Mesenchymal stem cell (in vitro differentiated cells and primary cell): ENCODE results near the gene AP5Z1. TPM values are rescaled to one million over a fixed set of nuclear protein-coding genes. Genes with fewer than 3 reads are reported as not detected.

Experiments
- DNase-seq: peaks from one replicate; pipeline ENCODE4 v3.0.0-alpha.2; 2013
- H2AFZ ChIP-seq: one replicate; pipeline ENCODE4 v1.6.1; 2013; ENCODE audit warnings: low read depth, mild to moderate bottlenecking, control low read depth, inconsistent platforms, low read length, moderate library complexity
- H2AK5ac ChIP-seq: 2 replicates; pipeline ENCODE4 v1.6.1; 2013; ENCODE audit warnings: low read length, moderate library complexity, mild to moderate bottlenecking, inconsistent platforms; ENCODE audit not compliant: severe bottlenecking
- H2BK120ac ChIP-seq: one replicate; pipeline ENCODE4 v1.6.1; 2013; ENCODE audit warnings: low read depth, mild to moderate bottlenecking, inconsistent platforms, low read length, moderate library complexity
- H2BK12ac ChIP-seq, 2 experiments: one replicate each; pipeline ENCODE4 v1.6.1; 2013; ENCODE audit warnings: inconsistent platforms in 2 of 2, low read length in 2 of 2, mild to moderate bottlenecking in 2 of 2, moderate library complexity in 2 of 2, control low read depth in 1 of 2
- H2BK15ac ChIP-seq: one replicate; pipeline ENCODE4 v1.6.1; 2013; ENCODE audit warnings: mild to moderate bottlenecking, low read depth, inconsistent platforms; ENCODE audit not compliant: poor library complexity, severe bottlenecking
- H2BK5ac ChIP-seq: 2 replicates; pipeline ENCODE4 v1.6.1; 2013; ENCODE audit warnings: low read depth, mild to moderate bottlenecking, low read length, control low read depth, inconsistent platforms; ENCODE audit not compliant: poor library complexity, severe bottlenecking
- H3K14ac ChIP-seq, 2 experiments: one replicate each; pipeline ENCODE4 v1.6.1; 2013; ENCODE audit warnings: inconsistent platforms in 2 of 2, low read length in 2 of 2, control low read depth in 1 of 2, mild to moderate bottlenecking in 1 of 2, moderate library complexity in 1 of 2
- H3K18ac ChIP-seq, 2 experiments: one replicate each; pipeline ENCODE4 v1.6.1; 2013; ENCODE audit warnings: inconsistent platforms in 2 of 2, low read length in 2 of 2, control low read depth in 1 of 2, low read depth in 1 of 2, mild to moderate bottlenecking in 1 of 2
- H3K23ac ChIP-seq, 2 experiments: one replicate each; pipeline ENCODE4 v1.6.1; 2013; ENCODE audit warnings: inconsistent platforms in 2 of 2, low read length in 2 of 2, mild to moderate bottlenecking in 2 of 2, moderate library complexity in 2 of 2, control low read depth in 1 of 2
- H3K27ac ChIP-seq: 2 replicates; pipeline ENCODE4 v1.5.1; 2013; ENCODE audit warnings: mild to moderate bottlenecking, moderate library complexity, low read length, control low read depth, inconsistent platforms; ENCODE audit not compliant: poor library complexity, severe bottlenecking
- H3K27me3 ChIP-seq, 2 experiments: 2 replicates each; pipeline versions ENCODE4 v1.6.1 to v1.7.0; 2013; ENCODE audit warnings: low read length in 2 of 2, mild to moderate bottlenecking in 2 of 2, moderate library complexity in 2 of 2, control low read depth in 1 of 2, inconsistent platforms in 1 of 2; ENCODE audit not compliant: control insufficient read depth in 1 of 2, insufficient read depth in 1 of 2
- H3K36me3 ChIP-seq, 2 experiments: 2 replicates each; pipeline versions ENCODE4 v1.6.1 to v1.7.0; 2013; ENCODE audit warnings: low read length in 2 of 2, control low read depth in 1 of 2, inconsistent platforms in 1 of 2, low read depth in 1 of 2, mild to moderate bottlenecking in 1 of 2; ENCODE audit not compliant: insufficient read depth in 2 of 2, control insufficient read depth in 1 of 2
- H3K4ac ChIP-seq, 2 experiments: one replicate each; pipeline ENCODE4 v1.6.1; 2013; ENCODE audit warnings: inconsistent platforms in 2 of 2, low read length in 2 of 2, mild to moderate bottlenecking in 2 of 2, moderate library complexity in 2 of 2, control low read depth in 1 of 2, low read depth in 1 of 2
- H3K4me1 ChIP-seq: 2 replicates; pipeline ENCODE4 v1.6.1; 2013; ENCODE audit warnings: low read depth, low read length, control low read depth; ENCODE audit not compliant: control insufficient read depth, insufficient read depth
- H3K4me2 ChIP-seq: 2 replicates; pipeline ENCODE4 v1.6.1; 2013; ENCODE audit warnings: low read length, mild to moderate bottlenecking, inconsistent platforms; ENCODE audit not compliant: poor library complexity, severe bottlenecking
- H3K4me3 ChIP-seq, 2 experiments: 2 replicates each; pipeline versions ENCODE4 v1.5.1 to v1.7.0; 2013; ENCODE audit warnings: low read length in 2 of 2, mild to moderate bottlenecking in 2 of 2, control low read depth in 1 of 2, low read depth in 1 of 2; ENCODE audit not compliant: insufficient read depth in 1 of 2
- H3K79me1 ChIP-seq: replicated peaks from 2 replicates; pipeline ENCODE4 v1.6.1; 2013; ENCODE audit warnings: mild to moderate bottlenecking, control low read depth, low read length, inconsistent platforms; ENCODE audit not compliant: poor library complexity, severe bottlenecking
- H3K9ac ChIP-seq: 2 replicates; pipeline ENCODE4 v1.7.0; 2013; ENCODE audit warnings: mild to moderate bottlenecking, low read length, moderate library complexity
- H3K9me3 ChIP-seq: 2 replicates; pipeline ENCODE4 v1.7.0; 2013; ENCODE audit warnings: mild to moderate bottlenecking, low read length; ENCODE audit not compliant: control insufficient read depth
- H4K8ac ChIP-seq: one replicate; pipeline ENCODE4 v1.6.1; 2013; ENCODE audit warnings: inconsistent platforms, mild to moderate bottlenecking, low read length, moderate library complexity
- H4K91ac ChIP-seq: one replicate; pipeline ENCODE4 v1.6.1; 2013; ENCODE audit warnings: mild to moderate bottlenecking, low read length, inconsistent platforms
- WGBS: methylation state at CpG from one replicate; pipeline ENCODE4 v1.1.7; 2013; ENCODE audit warnings: mixed read lengths; 5-methylcytosine and 5-hydroxymethylcytosine counted together
- polyA plus RNA-seq, 2 experiments: library from polyadenylated mRNA; stranded (reverse); fragments of 200-250 nt; gene quantifications; one replicate each; pipeline ENCODE4 v1.2.3, GENCODE V29; 2013

Gene AP5Z1, protein sequence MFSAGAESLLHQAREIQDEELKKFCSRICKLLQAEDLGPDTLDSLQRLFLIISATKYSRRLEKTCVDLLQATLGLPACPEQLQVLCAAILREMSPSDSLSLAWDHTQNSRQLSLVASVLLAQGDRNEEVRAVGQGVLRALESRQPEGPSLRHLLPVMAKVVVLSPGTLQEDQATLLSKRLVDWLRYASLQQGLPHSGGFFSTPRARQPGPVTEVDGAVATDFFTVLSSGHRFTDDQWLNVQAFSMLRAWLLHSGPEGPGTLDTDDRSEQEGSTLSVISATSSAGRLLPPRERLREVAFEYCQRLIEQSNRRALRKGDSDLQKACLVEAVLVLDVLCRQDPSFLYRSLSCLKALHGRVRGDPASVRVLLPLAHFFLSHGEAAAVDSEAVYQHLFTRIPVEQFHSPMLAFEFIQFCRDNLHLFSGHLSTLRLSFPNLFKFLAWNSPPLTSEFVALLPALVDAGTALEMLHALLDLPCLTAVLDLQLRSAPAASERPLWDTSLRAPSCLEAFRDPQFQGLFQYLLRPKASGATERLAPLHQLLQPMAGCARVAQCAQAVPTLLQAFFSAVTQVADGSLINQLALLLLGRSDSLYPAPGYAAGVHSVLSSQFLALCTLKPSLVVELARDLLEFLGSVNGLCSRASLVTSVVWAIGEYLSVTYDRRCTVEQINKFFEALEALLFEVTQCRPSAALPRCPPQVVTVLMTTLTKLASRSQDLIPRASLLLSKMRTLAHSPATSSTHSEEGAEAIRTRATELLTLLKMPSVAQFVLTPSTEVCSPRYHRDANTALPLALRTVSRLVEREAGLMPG
- 30.2 TPM for polyA plus RNA-seq (2013, experiment 1 of 2)
- 30.0 TPM for polyA plus RNA-seq (2013, experiment 2 of 2)

DNA sequence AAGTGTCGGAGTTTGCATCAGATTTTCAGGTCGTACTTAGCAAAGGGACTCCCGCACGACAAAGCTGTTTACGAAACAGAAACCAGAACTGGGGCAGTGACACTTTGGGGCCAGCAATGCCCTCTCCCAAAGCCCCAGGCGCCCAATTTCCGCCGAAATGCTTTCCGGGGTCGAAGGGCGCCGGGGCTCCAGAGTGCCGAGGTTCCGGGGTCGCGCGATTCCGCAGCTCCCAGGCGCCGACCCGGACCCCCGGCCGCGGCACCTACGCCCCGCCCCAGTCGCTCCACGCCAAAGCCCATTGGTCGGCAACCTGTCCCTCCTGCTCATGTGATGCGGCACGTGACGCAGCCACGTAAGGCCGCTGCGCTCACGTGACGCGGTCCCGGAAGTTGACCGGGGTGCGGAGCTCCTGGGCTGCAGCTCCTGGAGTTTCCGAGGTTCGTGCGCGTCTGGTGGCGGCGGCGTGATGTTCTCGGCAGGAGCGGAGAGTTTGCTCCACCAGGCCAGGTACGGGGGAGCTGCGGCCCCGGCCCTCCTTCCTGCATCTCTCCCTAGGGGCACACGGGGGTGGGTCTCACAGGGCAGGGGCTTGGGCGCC is at the start of gene AP5Z1:
Gene AP5Z1 (plus strand): TSS at position 374 of the 598 bp plus-strand sequence. CDS start 93 bp downstream, at position 467.
- Histone ChIP-seq H2BK15ac (peak within 1 kb of the TSS; percentile 17), H4K91ac (peak within 1 kb of the TSS; percentile 93), H3K27me3 (no peaks in the 10 kb centered on the region), H3K79me1 (peaks cover 25% of the 10 kb centered on the region), H2AK5ac (peak within 1 kb of the TSS; percentile 70), H3K4ac (peak within 1 kb of the TSS; percentile 86 to 98), H3K14ac (peak within 1 kb of the TSS in 1 of 2 experiments; percentile 97), H3K18ac (peak within 1 kb of the TSS; percentile 83 to 96), H2BK12ac (peak within 1 kb of the TSS; percentile 23 to 83), H3K27ac (peak within 1 kb of the TSS; percentile 86), H3K9me3 (no peaks in the 10 kb centered on the region), H4K8ac (peak within 1 kb of the TSS; percentile 98), H3K4me1 (peaks cover 18% of the 10 kb centered on the region), H2BK120ac (peak within 1 kb of the TSS; percentile 59), H3K4me2 (peak within 1 kb of the TSS; percentile 87), H2BK5ac (peak within 1 kb of the TSS; percentile 81), H3K23ac (peak within 1 kb of the TSS in 1 of 2 experiments; percentile 73), H3K4me3 (peak within 1 kb of the TSS; percentile 95 to 99), H3K9ac (peak within 1 kb of the TSS; percentile 99), H3K36me3 (peaks cover 24 to 29% of the 10 kb centered on the region in 2 experiments), H2AFZ (peak within 1 kb of the TSS; percentile 93)
- DNase-seq = peak; percentile 96
- WGBS = under 1% methylated on average over 55 of the region's 55 CpGs

DNA sequence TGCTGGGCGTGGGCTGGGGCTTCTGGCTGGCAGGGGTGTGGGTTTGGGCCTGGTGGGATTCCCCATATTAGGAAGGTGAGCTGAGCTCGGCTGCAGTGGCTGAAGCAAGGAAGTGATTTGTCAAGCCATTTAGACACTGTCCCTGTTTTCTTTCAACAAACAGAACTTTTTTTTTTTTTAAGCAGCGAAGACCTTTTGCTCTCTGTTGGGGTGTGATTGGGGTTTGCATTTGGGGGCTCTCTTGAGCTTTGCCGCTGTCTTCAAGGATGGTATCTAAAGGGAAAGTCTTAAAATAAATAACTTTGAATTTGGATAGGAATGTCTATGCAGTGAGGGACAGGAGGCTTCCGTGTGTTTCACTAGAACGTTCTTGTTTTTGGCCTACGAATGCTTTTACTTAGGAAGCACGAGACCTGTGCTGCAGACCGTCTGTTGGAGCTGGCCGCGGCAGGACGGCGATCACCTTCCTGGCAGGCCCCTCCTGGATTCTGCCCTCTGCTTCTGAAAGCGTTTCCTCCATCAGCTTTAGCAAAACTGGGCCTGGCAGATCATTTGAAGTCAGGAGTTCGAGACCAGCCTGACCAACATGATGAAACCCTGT is 49.5 kb upstream of the AP5Z1 start:
- 27% methylated on average over 14 of the region's 15 CpGs for WGBS
- peak overlapping the region in 1 of 2 experiments; percentile 35 for H3K14ac ChIP-seq
- H3K4ac ChIP-seq = peak overlapping the region; percentile 85 to 95
- H3K23ac ChIP-seq = peak overlapping the region in 1 of 2 experiments; percentile 16
- peak overlapping the region; percentile 99 for H4K91ac ChIP-seq
- peak overlapping the region; percentile 67 for H3K4me2 ChIP-seq
- peak overlapping the region; percentile 97 for H3K27ac ChIP-seq
- peaks cover 12 to 49% of the 10 kb centered on the region in 2 experiments for H3K36me3 ChIP-seq
- H2BK5ac ChIP-seq = peak overlapping the region; percentile 39
- H2BK12ac ChIP-seq = peak overlapping the region; percentile 42 to 57
- H3K27me3 ChIP-seq = no peaks in the 10 kb centered on the region
- peaks cover 33% of the 10 kb centered on the region for H3K79me1 ChIP-seq
- peak overlapping the region; percentile 80 for H2BK120ac ChIP-seq
- H3K18ac ChIP-seq = peak overlapping the region; percentile 78 to 99
- peaks cover 48% of the 10 kb centered on the region for H3K4me1 ChIP-seq
- peak overlapping the region; percentile 63 for H2AK5ac ChIP-seq
- no peak overlapping the region for H2AFZ ChIP-seq
- H3K9ac ChIP-seq = peak overlapping the region; percentile 95
- peak overlapping the region; percentile 60 for H2BK15ac ChIP-seq
- H4K8ac ChIP-seq = peak overlapping the region; percentile 93
- DNase-seq = peak; percentile 64
- H3K9me3 ChIP-seq = no peaks in the 10 kb centered on the region
- peak overlapping the region; percentile 35 to 82 for H3K4me3 ChIP-seq

GRCh38 chr7:4726566-4726965 is 48.9 kb upstream of the AP5Z1 start:
- Histone ChIP-seq H3K9ac (peak overlapping the region; percentile 95), H3K27ac (no peak overlapping the region), H2AK5ac (no peak overlapping the region), H3K23ac (no peak overlapping the region), H3K79me1 (peaks cover 33% of the 10 kb centered on the region), H2BK15ac (no peak overlapping the region), H3K4me3 (no peak overlapping the region), H3K14ac (no peak overlapping the region), H3K4me1 (peaks cover 45% of the 10 kb centered on the region), H4K91ac (peak overlapping the region; percentile 32), H3K4ac (no peak overlapping the region), H2AFZ (no peak overlapping the region), H3K18ac (peak overlapping the region in 1 of 2 experiments; percentile 74), H2BK12ac (no peak overlapping the region), H2BK120ac (no peak overlapping the region), H3K9me3 (no peaks in the 10 kb centered on the region), H4K8ac (no peak overlapping the region), H2BK5ac (no peak overlapping the region), H3K4me2 (no peak overlapping the region), H3K36me3 (peaks cover 12 to 50% of the 10 kb centered on the region in 2 experiments), H3K27me3 (no peaks in the 10 kb centered on the region)
- no peak for DNase-seq
- WGBS = 88% methylated on average over 6 of the region's 9 CpGs
